ENCODE data around the gene TFF3. TPM values are rescaled to one million over a fixed set of nuclear protein-coding genes. Genes with fewer than 3 reads are reported as not detected.

Gene TFF3
- total RNA-seq, 2 donors from 2014 or later, result 6.3 to 16.3 TPM

DNA sequence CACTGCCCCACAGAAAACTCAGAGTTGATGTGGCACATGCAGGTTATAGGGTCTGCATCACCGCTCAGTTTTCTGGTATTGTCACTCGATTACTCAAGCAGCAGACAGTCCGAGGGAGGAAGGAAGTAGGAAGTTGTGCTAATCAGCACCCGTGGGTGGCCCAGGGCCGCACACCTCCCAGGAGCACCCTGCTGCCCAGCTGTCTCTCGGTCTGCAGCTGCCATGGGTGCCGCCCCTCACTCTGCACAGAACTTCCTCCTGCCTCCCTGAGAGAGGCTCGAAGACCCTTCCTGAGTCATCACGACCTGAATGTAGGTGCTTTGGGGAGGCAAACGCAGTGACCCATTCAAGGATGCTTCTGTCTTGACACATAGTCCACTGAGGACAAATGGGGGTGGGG is 4.2 kb upstream of the TFF3 start:
- ATAC-seq, result no peak
- H3K4me1 ChIP-seq, result peaks cover 9% of the 10 kb centered on the region
- H3K9me3 ChIP-seq, result no peaks in the 10 kb centered on the region
- no peak overlapping the region for H3K4me3 ChIP-seq
- intact Hi-C loops (cut with DNase I), result loop anchor here (10.0 kb wide), 1 partner anchor 125 kb away; no protein-coding TSS in a partner anchor
- 52 to 81% methylated on average over 10 of the region's 10 CpGs for WGBS, 2 donors
- no peaks in the 10 kb centered on the region for H3K36me3 ChIP-seq (replicated peaks in 1 of 2; ENCODE audit: insufficient read depth in 1 of 2, low read depth in 2 of 2)
- H3K27ac ChIP-seq, result no peak overlapping the region
- DNase-seq, result no peak
- no peaks in the 10 kb centered on the region for H3K27me3 ChIP-seq
- TF ChIP-seq CTCF (IDR thresholded peaks at IDR 0.05) (no peak), POLR2A (IDR thresholded peaks at IDR 0.05) (no peak)

- no peak for TF ChIP-seq CTCF (IDR thresholded peaks at IDR 0.05)
- TF ChIP-seq POLR2A (IDR thresholded peaks at IDR 0.05), result no peak
- ATAC-seq (no peak), DNase-seq (no peak)
- intact Hi-C loops (cut with DNase I), result loop anchor here (10.0 kb wide), 1 partner anchor 127 kb away; no protein-coding TSS in a partner anchor
- H3K27ac ChIP-seq, result no peak overlapping the region
- 81 to 92% methylated on average over 10 to 20 of the region's 20 CpGs for WGBS, 2 donors
- H3K27me3 ChIP-seq, result no peaks in the 10 kb centered on the region
- H3K4me1 ChIP-seq, result peaks cover 16% of the 10 kb centered on the region
- H3K36me3 ChIP-seq (replicated peaks in 1 of 2; ENCODE audit: insufficient read depth in 1 of 2, low read depth in 2 of 2), result no peaks in the 10 kb centered on the region
- H3K9me3 ChIP-seq, result no peaks in the 10 kb centered on the region
- H3K4me3 ChIP-seq, result no peak overlapping the region
Measured at GRCh38 chr21:42317826-42318746, 2.9 kb upstream of the TFF3 start.

- Histone ChIP-seq H3K27me3 (no peaks in the 10 kb centered on the region), H3K4me3 (no peak overlapping the region), H3K4me1 (peaks cover 22% of the 10 kb centered on the region), H3K36me3 (replicated peaks in 1 of 2; ENCODE audit: insufficient read depth in 1 of 2, low read depth in 2 of 2) (no peaks in the 10 kb centered on the region), H3K9me3 (no peaks in the 10 kb centered on the region), H3K27ac (no peak overlapping the region)
- TF ChIP-seq CTCF (IDR thresholded peaks at IDR 0.05) (no peak), POLR2A (IDR thresholded peaks at IDR 0.05) (no peak)
- ATAC-seq (no peak), DNase-seq (no peak)
- intact Hi-C loops (cut with DNase I), result loop anchor here (10.0 kb wide), 1 partner anchor 127 kb away; no protein-coding TSS in a partner anchor
- 82 to 91% methylated on average over 5 to 8 of the region's 8 CpGs for WGBS, 2 donors
Measured at GRCh38 chr21:42317341-42317741, 2.1 kb upstream of the TFF3 start.

DNA sequence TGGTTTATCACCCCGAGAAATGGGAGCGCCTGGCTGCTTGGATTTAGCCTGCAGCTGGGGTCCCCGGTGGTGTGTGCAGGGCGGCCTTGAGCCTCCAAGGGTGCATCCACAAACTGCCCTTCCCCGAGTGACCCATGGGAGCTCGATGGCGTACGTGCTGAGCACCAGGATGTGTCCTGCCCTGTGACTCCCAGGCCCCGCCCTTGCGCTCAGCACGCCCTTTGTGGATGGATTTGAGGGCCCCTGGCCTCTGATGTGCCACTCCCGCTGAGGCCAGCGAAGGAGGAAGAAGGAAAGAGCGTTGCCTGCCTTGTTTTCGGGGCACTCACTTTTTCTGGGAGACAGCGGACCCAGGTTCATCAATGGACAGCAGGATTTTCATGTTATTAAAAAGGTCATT is 1.7 kb upstream of the TFF3 start:
- intact Hi-C loops (cut with DNase I), result loop anchor here (10.0 kb wide), 1 partner anchor 128 kb away; no protein-coding TSS in a partner anchor
- no peak for TF ChIP-seq POLR2A (IDR thresholded peaks at IDR 0.05)
- no peak for TF ChIP-seq CTCF (IDR thresholded peaks at IDR 0.05)
- H3K27ac ChIP-seq, result no peak overlapping the region
- ATAC-seq, result no peak
- no peak overlapping the region for H3K4me3 ChIP-seq
- H3K27me3 ChIP-seq, result no peaks in the 10 kb centered on the region
- peaks cover 27% of the 10 kb centered on the region for H3K4me1 ChIP-seq
- 93 to 96% methylated on average over 11 to 16 of the region's 16 CpGs for WGBS, 2 donors
- no peak for DNase-seq
- H3K36me3 ChIP-seq (replicated peaks in 1 of 2; ENCODE audit: insufficient read depth in 1 of 2, low read depth in 2 of 2), result no peaks in the 10 kb centered on the region
- no peaks in the 10 kb centered on the region for H3K9me3 ChIP-seq
